AG10803 (cell line): ENCODE data around the gene ZNF835.

Source experiments
- DNase-seq: peaks from one replicate; pipeline ENCODE4 v3.0.0; 2010; ENCODE audit warnings: low read depth
- H3K4me3 ChIP-seq: 2 replicates; pipeline ENCODE4 v1.5.1; 2011; ENCODE audit warnings: mild to moderate bottlenecking, low read length, control low read depth
- TF ChIP-seq, protein P1 (sequence below): conservative IDR thresholded peaks from 2 replicates; pipeline ENCODE4 v1.5.1; 2011; ENCODE audit warnings: mild to moderate bottlenecking, low read length, control low read depth, inconsistent platforms

The ZNF835 gene

DNA sequence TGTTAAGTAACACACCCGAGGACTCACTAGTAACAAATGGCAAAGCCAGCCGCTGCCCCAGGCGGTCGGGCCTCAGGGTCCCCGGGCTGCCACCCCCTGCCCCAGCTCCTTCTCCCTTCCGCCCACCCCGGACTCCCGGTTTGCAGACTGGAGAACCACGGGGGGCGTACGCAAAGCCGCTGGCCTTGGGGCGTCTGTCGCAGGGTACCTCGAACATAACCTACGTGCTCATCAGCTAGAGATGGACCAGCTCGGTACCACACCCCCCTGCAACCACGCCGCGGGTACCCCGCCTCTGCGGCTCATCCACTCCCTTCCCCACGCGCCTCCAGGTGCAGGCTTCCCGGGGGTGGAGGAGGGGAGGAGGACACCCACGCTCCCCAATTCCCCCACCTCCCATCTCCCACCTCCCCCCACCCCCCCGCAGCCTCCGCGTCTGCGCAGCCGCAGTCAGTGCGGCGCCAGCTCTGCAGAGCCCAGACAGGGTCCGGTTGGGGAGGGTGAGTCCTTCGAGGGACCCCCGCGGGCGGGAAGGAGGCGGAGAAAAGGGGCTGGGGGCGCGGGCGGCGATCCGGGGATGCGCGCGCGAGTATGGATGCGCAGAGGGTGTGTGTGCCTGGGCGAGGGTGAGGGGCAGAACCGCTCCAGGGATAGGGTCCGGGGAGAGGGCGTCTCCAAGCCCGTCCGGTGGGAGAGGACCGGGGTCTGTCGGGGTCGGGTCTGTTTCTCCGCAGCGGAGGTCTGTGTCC, 28.7 kb downstream of the ZNF835 start, which contains the start of gene SMIM17:
Gene SMIM17, plus strand, starts transcription at position 449 of the 749 bp plus-strand sequence. CDS start 2,509 bp downstream, outside the sequence.
- TF ChIP-seq, protein P1, sequence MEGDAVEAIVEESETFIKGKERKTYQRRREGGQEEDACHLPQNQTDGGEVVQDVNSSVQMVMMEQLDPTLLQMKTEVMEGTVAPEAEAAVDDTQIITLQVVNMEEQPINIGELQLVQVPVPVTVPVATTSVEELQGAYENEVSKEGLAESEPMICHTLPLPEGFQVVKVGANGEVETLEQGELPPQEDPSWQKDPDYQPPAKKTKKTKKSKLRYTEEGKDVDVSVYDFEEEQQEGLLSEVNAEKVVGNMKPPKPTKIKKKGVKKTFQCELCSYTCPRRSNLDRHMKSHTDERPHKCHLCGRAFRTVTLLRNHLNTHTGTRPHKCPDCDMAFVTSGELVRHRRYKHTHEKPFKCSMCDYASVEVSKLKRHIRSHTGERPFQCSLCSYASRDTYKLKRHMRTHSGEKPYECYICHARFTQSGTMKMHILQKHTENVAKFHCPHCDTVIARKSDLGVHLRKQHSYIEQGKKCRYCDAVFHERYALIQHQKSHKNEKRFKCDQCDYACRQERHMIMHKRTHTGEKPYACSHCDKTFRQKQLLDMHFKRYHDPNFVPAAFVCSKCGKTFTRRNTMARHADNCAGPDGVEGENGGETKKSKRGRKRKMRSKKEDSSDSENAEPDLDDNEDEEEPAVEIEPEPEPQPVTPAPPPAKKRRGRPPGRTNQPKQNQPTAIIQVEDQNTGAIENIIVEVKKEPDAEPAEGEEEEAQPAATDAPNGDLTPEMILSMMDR: no peak
- no peak for DNase-seq
- H3K4me3 ChIP-seq: no peak within 1 kb of the TSS

DNA sequence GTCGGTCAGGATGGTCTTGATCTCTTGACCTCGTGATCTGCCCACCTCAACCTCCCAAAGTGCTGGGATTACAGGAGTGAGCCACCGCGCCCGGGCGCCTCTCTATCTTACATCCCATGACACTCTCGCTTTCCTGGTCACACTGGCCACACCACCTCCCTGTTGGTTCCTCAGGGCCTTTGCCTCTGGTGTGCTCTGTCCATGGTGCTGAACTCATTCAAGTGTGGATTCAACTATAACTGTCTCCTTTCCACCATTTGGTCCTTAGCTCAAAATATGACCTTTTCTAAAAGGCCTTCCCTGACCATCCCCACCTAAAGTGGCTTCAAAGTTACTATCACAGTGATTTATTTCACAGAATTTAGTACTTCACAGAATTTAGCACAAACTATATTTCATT, 32.3 kb downstream of the ZNF835 start:
- H3K4me3 ChIP-seq: no peak overlapping the region
- TF ChIP-seq, protein P1: no peak
- no peak for DNase-seq

DNA sequence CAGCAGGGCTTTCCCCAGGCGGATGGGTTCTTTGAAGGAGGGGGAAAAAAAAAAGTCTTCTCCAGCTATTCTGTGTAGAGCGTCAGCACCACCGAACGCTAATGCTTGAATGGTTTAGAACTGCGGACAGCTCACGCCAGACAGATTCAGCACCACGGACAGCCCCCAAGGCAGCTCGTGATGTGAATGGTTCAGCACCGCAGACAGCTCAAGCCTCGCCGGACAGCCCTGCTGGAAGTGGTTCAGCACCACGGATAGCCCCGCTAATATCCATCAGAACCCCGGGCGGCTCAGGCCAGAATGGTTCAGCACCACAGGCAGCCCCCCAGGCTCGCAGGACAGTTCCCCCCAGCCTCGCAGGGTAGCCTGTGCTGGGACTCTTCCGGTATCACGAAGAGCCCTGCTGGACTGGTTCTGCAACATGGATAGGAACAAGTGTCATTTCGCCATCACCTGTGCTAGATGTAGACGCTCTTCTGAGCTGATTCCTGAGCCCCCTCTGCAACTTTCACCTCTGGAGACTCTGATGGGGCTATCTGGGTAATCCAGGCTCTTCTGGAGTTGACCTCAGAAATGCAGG, 33.5 kb downstream of the ZNF835 start:
- TF ChIP-seq, protein P1: no peak
- no peak overlapping the region for H3K4me3 ChIP-seq
- DNase-seq: peak; percentile 26

DNA sequence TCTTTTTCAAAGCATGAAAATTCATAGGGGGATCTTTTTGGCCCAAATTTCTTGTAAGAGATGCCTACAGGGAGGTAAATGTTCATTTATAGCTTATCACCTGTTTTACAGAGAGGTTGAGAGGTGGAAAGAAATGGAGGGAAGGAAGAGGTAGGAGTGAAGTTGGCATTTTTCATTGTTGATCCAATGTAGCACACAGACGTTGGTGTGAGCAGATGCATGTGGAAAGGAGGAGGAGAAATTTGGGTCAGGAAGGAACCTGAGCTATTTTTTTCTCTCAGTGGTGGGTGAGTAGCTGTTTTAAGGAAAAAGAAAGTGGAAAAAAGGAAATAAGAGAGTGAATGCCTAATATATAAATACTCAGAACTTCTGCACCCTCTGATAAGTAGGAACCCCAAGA, 38.5 kb downstream of the ZNF835 start:
- no peak overlapping the region for H3K4me3 ChIP-seq
- DNase-seq: no peak
- TF ChIP-seq, protein P1: no peak

DNA sequence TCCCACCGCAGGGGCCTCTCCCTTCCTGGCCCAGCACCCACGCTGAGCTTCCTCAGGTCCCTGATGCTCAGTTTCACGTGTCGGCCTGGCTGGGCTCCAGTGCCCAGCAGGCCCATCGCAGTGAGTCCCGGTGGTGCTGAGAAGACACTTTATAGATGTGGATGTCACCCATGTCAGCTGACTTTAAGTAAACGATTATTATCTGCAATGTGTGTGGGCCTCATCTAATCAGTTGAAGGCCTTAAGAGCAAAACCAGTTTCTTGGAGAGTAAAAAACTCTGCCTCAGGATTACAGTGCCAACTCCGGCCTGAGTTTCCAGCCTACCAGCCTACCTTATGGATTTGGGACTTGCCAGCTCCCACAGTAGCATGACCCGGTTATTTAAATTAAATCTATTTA, 45.8 kb downstream of the ZNF835 start:
- DNase-seq: no peak
- no peak overlapping the region for H3K4me3 ChIP-seq
- TF ChIP-seq, protein P1: no peak

DNA sequence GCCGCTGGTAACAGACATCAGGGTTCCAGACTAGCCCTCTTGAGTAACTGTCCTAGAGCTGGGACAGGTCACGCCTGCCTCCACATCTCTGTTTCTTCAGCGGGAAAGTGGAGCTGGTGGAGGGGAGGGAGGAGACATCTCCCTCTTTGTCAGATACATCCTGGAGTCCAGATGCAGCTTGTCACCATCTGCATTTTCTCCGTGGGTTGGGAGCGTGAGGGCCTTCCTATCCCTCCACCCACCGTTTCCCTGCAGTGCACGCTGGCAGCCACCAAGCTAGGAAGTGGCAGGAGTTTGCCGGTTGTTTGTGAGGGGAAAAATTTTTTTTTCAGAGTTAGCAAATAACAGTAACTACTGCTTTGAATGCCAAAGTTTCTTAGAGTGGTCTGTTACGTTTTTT, 48.6 kb downstream of the ZNF835 start:
- no peak overlapping the region for H3K4me3 ChIP-seq
- DNase-seq: no peak
- TF ChIP-seq, protein P1: no peak

DNA sequence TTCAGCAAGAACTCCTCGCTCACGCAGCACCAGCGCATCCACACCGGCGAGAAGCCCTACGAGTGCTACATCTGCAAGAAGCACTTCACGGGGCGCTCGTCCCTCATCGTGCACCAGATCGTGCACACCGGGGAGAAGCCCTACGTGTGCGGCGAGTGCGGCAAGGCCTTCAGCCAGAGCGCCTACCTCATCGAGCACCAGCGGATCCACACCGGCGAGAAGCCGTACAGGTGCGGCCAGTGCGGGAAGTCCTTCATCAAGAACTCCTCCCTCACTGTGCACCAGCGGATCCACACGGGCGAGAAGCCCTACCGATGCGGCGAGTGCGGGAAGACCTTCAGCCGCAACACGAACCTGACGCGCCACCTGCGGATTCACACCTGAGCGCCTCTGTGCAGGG, 49.2 kb downstream of the ZNF835 start:
- no peak for DNase-seq
- no peak overlapping the region for H3K4me3 ChIP-seq
- TF ChIP-seq, protein P1: no peak
